ENCODE measurements around the gene ACY1. TPM values are rescaled to one million over a fixed set of nuclear protein-coding genes. Genes with fewer than 3 reads are reported as not detected.
A peak's percentile ranks its signal among the peaks of the same experiment; 100 is the strongest.

ACY1 gene
- total and polyA plus RNA-seq, 2 of the 13 experiments (the other 11 are each of a cell fraction or from before 2014, with no cell fraction given) = 113 to 162 TPM

DNA sequence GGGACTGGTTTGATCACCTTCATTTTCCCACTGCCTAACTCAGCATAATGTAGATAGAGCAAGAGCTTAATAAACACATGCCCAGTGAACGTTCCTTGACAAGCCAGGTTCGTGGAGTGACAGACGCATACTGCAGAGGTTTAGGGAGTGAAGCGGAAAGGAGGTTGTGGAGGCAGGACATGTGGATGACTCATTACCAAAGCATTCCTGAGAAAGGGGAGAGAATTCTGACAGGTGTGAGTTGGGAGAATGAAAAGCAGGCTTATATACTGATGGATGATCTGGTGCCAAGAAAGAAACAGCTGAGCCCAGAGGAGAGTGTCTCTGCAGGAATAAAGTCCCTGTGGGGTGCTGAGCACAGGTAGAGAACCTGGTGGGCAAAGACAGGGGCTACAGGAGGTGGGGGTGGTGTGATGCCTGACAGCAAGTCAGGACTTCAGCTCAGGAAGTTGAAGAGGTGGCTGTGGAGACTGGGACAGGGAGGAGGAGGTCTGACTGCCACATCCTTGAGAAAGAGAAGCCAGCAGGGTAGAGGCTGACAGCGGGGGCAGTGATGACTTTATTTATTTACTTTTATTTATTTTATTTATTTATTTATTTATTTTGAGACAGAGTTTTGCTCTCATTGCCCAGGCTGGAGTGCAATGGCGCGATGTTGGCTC lies 14.7 kb downstream of the ACY1 start (continued):
- TF ChIP-seq, protein P1, sequence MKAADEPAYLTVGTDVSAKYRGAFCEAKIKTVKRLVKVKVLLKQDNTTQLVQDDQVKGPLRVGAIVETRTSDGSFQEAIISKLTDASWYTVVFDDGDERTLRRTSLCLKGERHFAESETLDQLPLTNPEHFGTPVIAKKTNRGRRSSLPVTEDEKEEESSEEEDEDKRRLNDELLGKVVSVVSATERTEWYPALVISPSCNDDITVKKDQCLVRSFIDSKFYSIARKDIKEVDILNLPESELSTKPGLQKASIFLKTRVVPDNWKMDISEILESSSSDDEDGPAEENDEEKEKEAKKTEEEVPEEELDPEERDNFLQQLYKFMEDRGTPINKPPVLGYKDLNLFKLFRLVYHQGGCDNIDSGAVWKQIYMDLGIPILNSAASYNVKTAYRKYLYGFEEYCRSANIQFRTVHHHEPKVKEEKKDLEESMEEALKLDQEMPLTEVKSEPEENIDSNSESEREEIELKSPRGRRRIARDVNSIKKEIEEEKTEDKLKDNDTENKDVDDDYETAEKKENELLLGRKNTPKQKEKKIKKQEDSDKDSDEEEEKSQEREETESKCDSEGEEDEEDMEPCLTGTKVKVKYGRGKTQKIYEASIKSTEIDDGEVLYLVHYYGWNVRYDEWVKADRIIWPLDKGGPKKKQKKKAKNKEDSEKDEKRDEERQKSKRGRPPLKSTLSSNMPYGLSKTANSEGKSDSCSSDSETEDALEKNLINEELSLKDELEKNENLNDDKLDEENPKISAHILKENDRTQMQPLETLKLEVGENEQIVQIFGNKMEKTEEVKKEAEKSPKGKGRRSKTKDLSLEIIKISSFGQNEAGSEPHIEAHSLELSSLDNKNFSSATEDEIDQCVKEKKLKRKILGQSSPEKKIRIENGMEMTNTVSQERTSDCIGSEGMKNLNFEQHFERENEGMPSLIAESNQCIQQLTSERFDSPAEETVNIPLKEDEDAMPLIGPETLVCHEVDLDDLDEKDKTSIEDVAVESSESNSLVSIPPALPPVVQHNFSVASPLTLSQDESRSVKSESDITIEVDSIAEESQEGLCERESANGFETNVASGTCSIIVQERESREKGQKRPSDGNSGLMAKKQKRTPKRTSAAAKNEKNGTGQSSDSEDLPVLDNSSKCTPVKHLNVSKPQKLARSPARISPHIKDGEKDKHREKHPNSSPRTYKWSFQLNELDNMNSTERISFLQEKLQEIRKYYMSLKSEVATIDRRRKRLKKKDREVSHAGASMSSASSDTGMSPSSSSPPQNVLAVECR (CRISPR knock-in tag; IDR thresholded peaks at IDR 0.05; ENCODE audit: borderline replicate concordance) = 0 out of 2 replicates have a peak, but pooled peaks have one; percentile 17
- peak; percentile 81 for TF ChIP-seq JUND (CRISPR knock-in tag; IDR thresholded peaks at IDR 0.05)
- no peak for TF ChIP-seq NR2F6 (IDR thresholded peaks at IDR 0.05)
- no peak for TF ChIP-seq NR2F6 (CRISPR knock-in tag; IDR thresholded peaks at IDR 0.05)
- TF ChIP-seq XBP1 (CRISPR knock-in tag; IDR thresholded peaks at IDR 0.05) = no peak
- TF ChIP-seq, protein P2, sequence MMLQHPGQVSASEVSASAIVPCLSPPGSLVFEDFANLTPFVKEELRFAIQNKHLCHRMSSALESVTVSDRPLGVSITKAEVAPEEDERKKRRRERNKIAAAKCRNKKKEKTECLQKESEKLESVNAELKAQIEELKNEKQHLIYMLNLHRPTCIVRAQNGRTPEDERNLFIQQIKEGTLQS (CRISPR knock-in tag; IDR thresholded peaks at IDR 0.05) = peak; percentile 86
- peak; percentile 57 for TF ChIP-seq TEAD3 (CRISPR knock-in tag; optimal IDR thresholded peaks at IDR 0.05; ENCODE audit: borderline replicate concordance)
- no peak for TF ChIP-seq ZNF746 (CRISPR knock-in tag; IDR thresholded peaks at IDR 0.05)
- TF ChIP-seq, protein P3, sequence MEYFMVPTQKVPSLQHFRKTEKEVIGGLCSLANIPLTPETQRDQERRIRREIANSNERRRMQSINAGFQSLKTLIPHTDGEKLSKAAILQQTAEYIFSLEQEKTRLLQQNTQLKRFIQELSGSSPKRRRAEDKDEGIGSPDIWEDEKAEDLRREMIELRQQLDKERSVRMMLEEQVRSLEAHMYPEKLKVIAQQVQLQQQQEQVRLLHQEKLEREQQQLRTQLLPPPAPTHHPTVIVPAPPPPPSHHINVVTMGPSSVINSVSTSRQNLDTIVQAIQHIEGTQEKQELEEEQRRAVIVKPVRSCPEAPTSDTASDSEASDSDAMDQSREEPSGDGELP (IDR thresholded peaks at IDR 0.05; ENCODE audit: borderline replicate concordance, low read depth) = no peak
- TF ChIP-seq ZMYM2 (CRISPR knock-in tag; IDR thresholded peaks at IDR 0.05) = no peak
- no peak for TF ChIP-seq JDP2 (CRISPR knock-in tag; IDR thresholded peaks at IDR 0.05; ENCODE audit: borderline replicate concordance)
- TF ChIP-seq NFIB (CRISPR knock-in tag; IDR thresholded peaks at IDR 0.05; ENCODE audit: borderline replicate concordance) = no peak
- no peak for TF ChIP-seq LCORL (IDR thresholded peaks at IDR 0.05)
- 0 out of 2 replicates have a peak, but pooled peaks have one; percentile 23 for TF ChIP-seq LCORL (CRISPR knock-in tag; IDR thresholded peaks at IDR 0.05)
- TF ChIP-seq NCOA1 (CRISPR knock-in tag; IDR thresholded peaks at IDR 0.05) = no peak
- TF ChIP-seq ZNF567 (CRISPR knock-in tag; IDR thresholded peaks at IDR 0.05; ENCODE audit: borderline replicate concordance) = no peak
- TF ChIP-seq ZNF441 (CRISPR knock-in tag; IDR thresholded peaks at IDR 0.05; ENCODE audit: borderline replicate concordance) = no peak
- peak; percentile 7; the same call in 1 of the 2 replicates for TF ChIP-seq ZMYM3 (CRISPR knock-in tag; IDR thresholded peaks at IDR 0.05)
- peak; percentile 65; the same call in 1 of the 2 replicates for TF ChIP-seq FOSL1 (CRISPR knock-in tag; IDR thresholded peaks at IDR 0.05; ENCODE audit: borderline replicate concordance)
- peak; percentile 94 for TF ChIP-seq FOSL2 (CRISPR knock-in tag; IDR thresholded peaks at IDR 0.05)
- no peak for TF ChIP-seq ARHGAP35 (CRISPR knock-in tag; IDR thresholded peaks at IDR 0.05; ENCODE audit: borderline replicate concordance)
- 0 out of 2 replicates have a peak, but pooled peaks have one; percentile 35 for TF ChIP-seq SAP130 (CRISPR knock-in tag; IDR thresholded peaks at IDR 0.05; ENCODE audit: low read depth)
- no peak for TF ChIP-seq FOXK2 (IDR thresholded peaks at IDR 0.05)

All from HepG2 (cell line).